B cell (primary cell): ENCODE measurements around the gene SLC43A3. TPM values are rescaled to one million over a fixed set of nuclear protein-coding genes. Genes with fewer than 3 reads are reported as not detected.

Experiments used
- ATAC-seq: fragments of 200-7000 bp; cut with Tn5 transposase; one replicate; pipeline ENCODE4 v1.10.0; 2021; ENCODE audit warnings: low read depth, mild to moderate bottlenecking, moderate number of reproducible peaks, moderate library complexity
- CTCF ChIA-PET: fragments of 350-600 bp; sonication (Branson Sonifier 250); formaldehyde crosslinking; loops from one replicate; lab custom pipeline; 2021; ENCODE audit warnings: antibody characterized with exemption, inconsistent platforms; lab: Charles Lee
- POLR2A ChIA-PET: fragments of 350-600 bp; sonication (Branson Sonifier 250); formaldehyde crosslinking; loops from one replicate; lab custom pipeline; 2021; ENCODE audit warnings: antibody characterized with exemption; lab: Charles Lee
- DNase-seq: peaks from one replicate; pipeline ENCODE4 v3.0.0; 2013
- H2AFZ ChIP-seq: 2 replicates; pipeline ENCODE4 v1.6.1; 2012; ENCODE audit warnings: mild to moderate bottlenecking, low read depth, low read length; ENCODE audit not compliant: insufficient read depth, poor library complexity, severe bottlenecking
- H3K27ac ChIP-seq, 2 donors: 1 replicate in 1 of 2; 2 replicates in 1 of 2; pipeline ENCODE4 v1.5.1; 2012 to 2013; ENCODE audit warnings: low read length in 2 of 2, mild to moderate bottlenecking in 2 of 2, moderate library complexity in 1 of 2
- H3K27me3 ChIP-seq, 4 experiments: fragments of 200-600 bp in 1 of 4; sonication (generic) in 1 of 4; replicated peaks in 1 of 4; 1 replicate in 2 of 4; 2 replicates in 2 of 4; pipeline versions ENCODE4 v1.6.1 to v1.7.0; 2013 to 2016; ENCODE audit warnings: low read length in 3 of 4, mild to moderate bottlenecking in 2 of 4, mixed read lengths in 1 of 4, moderate library complexity in 1 of 4; ENCODE audit not compliant: insufficient read depth in 4 of 4, control insufficient read depth in 3 of 4; ENCODE audit errors: control extremely low read depth in 1 of 4
- H3K36me3 ChIP-seq, 2 experiments: replicated peaks in 1 of 2; 1 replicate in 1 of 2; 2 replicates in 1 of 2; pipeline versions ENCODE4 v1.6.1 to v1.7.1; 2013; ENCODE audit warnings: low read length in 1 of 2; ENCODE audit not compliant: insufficient read depth in 2 of 2, control insufficient read depth in 1 of 2; ENCODE audit errors: control extremely low read depth in 1 of 2, extremely low read depth in 1 of 2
- H3K4me1 ChIP-seq, 2 donors: fragments of 200-600 bp in 1 of 2; sonication (generic) in 1 of 2; 1 replicate in 1 of 2; 2 replicates in 1 of 2; pipeline versions ENCODE4 v1.5.1 to v1.6.1; 2013 to 2017; ENCODE audit warnings: low read length in 2 of 2; ENCODE audit not compliant: control insufficient read depth in 2 of 2, insufficient read depth in 2 of 2
- H3K4me2 ChIP-seq: replicated peaks from 2 replicates; pipeline ENCODE3; 2012; ENCODE audit warnings: mild to moderate bottlenecking, low read depth, low read length; ENCODE audit not compliant: poor library complexity, severe bottlenecking
- H3K4me3 ChIP-seq, 5 experiments: fragments of 200-600 bp in 1 of 5; sonication (generic) in 1 of 5; 1 replicate in 3 of 5; 2 replicates in 2 of 5; pipeline versions ENCODE4 v1.5.1 to v1.7.0; 2011 to 2016; ENCODE audit warnings: low read length in 4 of 5, mild to moderate bottlenecking in 4 of 5, low read depth in 2 of 5, control low read depth in 1 of 5, moderate library complexity in 1 of 5; ENCODE audit not compliant: insufficient read depth in 1 of 5; ENCODE audit errors: control extremely low read depth in 1 of 5, extremely low read depth in 1 of 5
- H3K79me2 ChIP-seq: fragments of 200-600 bp; sonication (generic); one replicate; pipeline ENCODE4 v1.6.0; 2016; ENCODE audit warnings: low read length; ENCODE audit not compliant: control insufficient read depth, insufficient read depth
- H3K9ac ChIP-seq: fragments of 200-600 bp; sonication (generic); 2 replicates; pipeline ENCODE4 v1.6.1; 2017; ENCODE audit warnings: mild to moderate bottlenecking, low read length, moderate library complexity
- H3K9me3 ChIP-seq, 3 donors: one replicate each; pipeline versions ENCODE4 v1.6.1 to v1.7.1; 2013; ENCODE audit warnings: low read length in 2 of 3; ENCODE audit not compliant: control insufficient read depth in 2 of 3, insufficient read depth in 1 of 3; ENCODE audit errors: control extremely low read depth in 1 of 3
- H4K20me1 ChIP-seq: 2 replicates; pipeline ENCODE4 v1.6.0; 2012; ENCODE audit warnings: mild to moderate bottlenecking, low read length; ENCODE audit not compliant: insufficient read depth, control insufficient read depth, poor library complexity, severe bottlenecking
- H3K27ac Mint-ChIP-seq: one replicate; pipeline ENCODE4 v1.8.0; 2021; ENCODE audit warnings: mixed read lengths
- H3K27me3 Mint-ChIP-seq: one replicate; pipeline ENCODE4 v1.8.0; 2021; ENCODE audit warnings: mixed read lengths
- H3K4me1 Mint-ChIP-seq: one replicate; pipeline ENCODE4 v1.8.0; 2021; ENCODE audit warnings: mixed read lengths
- H3K4me3 Mint-ChIP-seq: one replicate; pipeline ENCODE4 v1.8.0; 2021; ENCODE audit warnings: mixed read lengths
- H3K9me3 Mint-ChIP-seq: one replicate; pipeline ENCODE4 v1.8.0; 2022; ENCODE audit warnings: mixed read lengths; ENCODE audit not compliant: insufficient read depth
- CTCF ChIP-seq: fragments of 200-600 bp; IDR thresholded peaks from one replicate; pipeline ENCODE4 v1.8.0; 2022; ENCODE audit warnings: antibody characterized with exemption, mild to moderate bottlenecking
- EZH2 ChIP-seq: IDR thresholded peaks from 2 replicates; pipeline ENCODE4 v1.6.1; 2012; ENCODE audit warnings: borderline replicate concordance, low read depth, mild to moderate bottlenecking, moderate library complexity, low read length; ENCODE audit not compliant: insufficient read depth, poor library complexity, severe bottlenecking
- WGBS: methylation state at CpG from one replicate; pipeline ENCODE4 v1.1.5; 2013; ENCODE audit warnings: missing lambda C conversion rate; ENCODE audit not compliant: insufficient coverage; 5-methylcytosine and 5-hydroxymethylcytosine counted together
- intact Hi-C: fragments of 100-400 bp; cut with micrococcal nuclease; formaldehyde crosslinking; loops from one replicate; pipeline ENCODE4 v1.10.0; 2022
- polyA plus RNA-seq: library from polyadenylated mRNA; depleted of rRNA; stranded (reverse); fragments of >200 nt; gene quantifications from 2 replicates; pipeline ENCODE4 v1.2.3, GENCODE V29; 2012
- total RNA-seq, 2 donors: library from RNA; stranded (reverse); fragments of 120-200 nt in 1 of 2; gene quantifications; 1 replicate in 1 of 2; 2 replicates in 1 of 2; pipeline versions ENCODE4 v1.2.3 to v1.2.4, GENCODE V29; 2013 to 2022

Gene SLC43A3
- total and polyA plus RNA-seq, 2 donors (not counting 1 experiment from before 2014, with no cell fraction given): 7.6 to 20.9 TPM

GRCh38 chr11:57424792-57425564, 1.9 kb downstream of the SLC43A3 start:
- peaks cover 0 to 4% (median 0%) of the 10 kb centered on the region in 3 donors for H3K9me3 ChIP-seq
- H3K9ac ChIP-seq: peak overlapping the region; percentile 20
- H3K9me3 Mint-ChIP-seq: no peaks in the 10 kb centered on the region
- H3K4me3 ChIP-seq: peak overlapping the region in 1 of 5 experiments; percentile 3
- intact Hi-C loops: loop anchor here (2.0 to 5.0 kb wide), 2 partner anchors 32 to 88 kb away; partner anchors contain the start of genes P2RX3 and SSRP1
- TF ChIP-seq EZH2: no peak
- no peak for TF ChIP-seq CTCF
- DNase-seq (peak; percentile 76), ATAC-seq (peak; percentile 71)
- WGBS: 11% methylated on average over 15 of the region's 15 CpGs
- H2AFZ ChIP-seq: peak overlapping the region; percentile 59
- peaks cover 0 to 4% of the 10 kb centered on the region in 2 experiments for H3K36me3 ChIP-seq
- peaks cover 36% of the 10 kb centered on the region for H3K4me1 Mint-ChIP-seq
- H4K20me1 ChIP-seq: no peaks in the 10 kb centered on the region
- CTCF ChIA-PET: interaction anchor here (4.2 kb wide), 1 partner anchor 33 kb away, joined by 22 read pairs; no protein-coding TSS in a partner anchor
- POLR2A ChIA-PET: no interaction called here
- H3K27me3 Mint-ChIP-seq: no peaks in the 10 kb centered on the region
- peak overlapping the region; percentile 85 for H3K27ac Mint-ChIP-seq
- peak overlapping the region in 1 of 2 donors; percentile 50 for H3K27ac ChIP-seq
- H3K4me1 ChIP-seq: peaks cover 28 to 33% of the 10 kb centered on the region in 2 donors
- peak overlapping the region; percentile 91 for H3K4me3 Mint-ChIP-seq
- H3K4me2 ChIP-seq: peak overlapping the region; percentile 96
- peaks cover 10% of the 10 kb centered on the region for H3K79me2 ChIP-seq
- no peaks in the 10 kb centered on the region for H3K27me3 ChIP-seq
